OCI-LY7 (cell line): ENCODE measurements around the gene C16orf87. TPM values are rescaled to one million over a fixed set of nuclear protein-coding genes. Genes with fewer than 3 reads are reported as not detected.

Experiments used
- BruUV-seq: library from RNA; stranded (reverse); fragments of 400-500 nt; replicated peaks from 2 replicates; lab custom pipeline; 2021; lab: Mats Ljungman, UMichigan
- CTCF ChIA-PET: fragments of 300-600 bp; sonication (Branson Sonifier 250); formaldehyde crosslinking; loops from one replicate; lab custom pipeline; 2022; ENCODE audit warnings: antibody characterized with exemption; ENCODE audit not compliant: unreplicated experiment; lab: Charles Lee
- POLR2A ChIA-PET: fragments of 300-600 bp; sonication (Branson Sonifier 250); formaldehyde crosslinking; loops from one replicate; lab custom pipeline; 2022; ENCODE audit warnings: antibody characterized with exemption; lab: Charles Lee
- DNase-seq: peaks from one replicate; pipeline ENCODE4 v3.0.0-alpha.2; 2015; ENCODE audit warnings: low spot score
- H2AFZ ChIP-seq: fragments of 200-600 bp; sonication (generic), shearing (Covaris generic); 2 replicates; pipeline ENCODE4 v1.6.1; 2014; ENCODE audit warnings: mild to moderate bottlenecking, antibody characterized with exemption, low read length, moderate library complexity
- H3K27ac ChIP-seq: fragments of 200-600 bp; sonication (generic); 2 replicates; pipeline ENCODE4 v1.5.1; 2014; ENCODE audit warnings: mixed run types, low read depth, mild to moderate bottlenecking, moderate library complexity, low read length, inconsistent platforms; ENCODE audit not compliant: poor library complexity, severe bottlenecking
- H3K36me3 ChIP-seq: fragments of 200-600 bp; sonication (generic); 2 replicates; pipeline ENCODE4 v1.6.1; 2014; ENCODE audit warnings: mild to moderate bottlenecking, antibody characterized with exemption, low read length, moderate library complexity, mixed read lengths; ENCODE audit not compliant: insufficient read depth
- H3K4me1 ChIP-seq: fragments of 200-600 bp; sonication (generic); 2 replicates; pipeline ENCODE4 v1.5.1; 2014; ENCODE audit warnings: mild to moderate bottlenecking, low read length; ENCODE audit not compliant: insufficient read depth, poor library complexity, severe bottlenecking
- H3K4me2 ChIP-seq: fragments of 200-600 bp; sonication (generic); 2 replicates; pipeline ENCODE4 v1.6.1; 2014; ENCODE audit warnings: mild to moderate bottlenecking, low read length
- H3K4me3 ChIP-seq: fragments of 200-600 bp; sonication (generic); 2 replicates; pipeline ENCODE4 v1.5.1; 2014; ENCODE audit warnings: mild to moderate bottlenecking, low read depth, low read length; ENCODE audit not compliant: poor library complexity, severe bottlenecking
- H3K79me2 ChIP-seq: fragments of 200-600 bp; sonication (generic); 2 replicates; pipeline ENCODE4 v1.6.1; 2016; ENCODE audit warnings: low read depth, mild to moderate bottlenecking, low read length, moderate library complexity, mixed read lengths; ENCODE audit not compliant: insufficient read depth
- H3K9me2 ChIP-seq: fragments of 200-600 bp; sonication (generic); 2 replicates; pipeline ENCODE4 v1.6.1; 2016; ENCODE audit warnings: mild to moderate bottlenecking, low read length, mixed read lengths; ENCODE audit not compliant: insufficient read depth
- H3K9me3 ChIP-seq: fragments of 200-600 bp; sonication (generic); 2 replicates; pipeline ENCODE4 v1.6.1; 2014; ENCODE audit warnings: mild to moderate bottlenecking, mixed run types, low read length, mixed read lengths
- H4K20me1 ChIP-seq: fragments of 200-600 bp; sonication (generic); 2 replicates; pipeline ENCODE4 v1.6.1; 2014; ENCODE audit warnings: mild to moderate bottlenecking, antibody characterized with exemption, low read length, moderate library complexity, mixed read lengths; ENCODE audit not compliant: insufficient read depth
- CTCF ChIP-seq: fragments of 200-600 bp; sonication (generic); conservative IDR thresholded peaks from 2 replicates; pipeline ENCODE4 v1.5.1; 2014; ENCODE audit warnings: mild to moderate bottlenecking, antibody characterized with exemption, low read length, moderate library complexity, mixed read lengths
- EZH2phosphoT487 ChIP-seq: fragments of 200-600 bp; sonication (generic); IDR thresholded peaks from 2 replicates; pipeline ENCODE4 v1.6.1; 2018; ENCODE audit warnings: low read depth, borderline replicate concordance, mild to moderate bottlenecking, mixed run types, antibody characterized with exemption, low read length, moderate library complexity, mixed read lengths
- intact Hi-C: fragments of 100-400 bp; cut with micrococcal nuclease; formaldehyde crosslinking; loops from one replicate; pipeline ENCODE4 v1.10.0; 2022; ENCODE audit not compliant: unreplicated experiment
- total RNA-seq, 2 experiments: library from RNA; depleted of rRNA in 1 of 2; stranded (reverse); fragments of >200 nt in 1 of 2; shearing (Covaris generic) in 1 of 2; gene quantifications; 2 replicates each; pipeline ENCODE4 v1.2.3, GENCODE V29; 2014 to 2022

The C16orf87 gene
- total RNA-seq, 2 experiments from 2014 or later = 9.1 to 21.1 TPM

GRCh38 chr16:46808997-46809396 lies 22.0 kb downstream of the C16orf87 start:
- TF ChIP-seq EZH2phosphoT487 = no peak
- no peak for TF ChIP-seq CTCF
- Histone ChIP-seq H4K20me1 (peaks cover 5% of the 10 kb centered on the region), H3K4me3 (peak overlapping the region; percentile 55), H2AFZ (no peak overlapping the region), H3K27ac (peak overlapping the region; percentile 42), H3K4me2 (peak overlapping the region; percentile 76), H3K4me1 (peaks cover 47% of the 10 kb centered on the region), H3K36me3 (peaks cover 49% of the 10 kb centered on the region), H3K9me2 (no peaks in the 10 kb centered on the region), H3K9me3 (peaks cover 6% of the 10 kb centered on the region; the same call in 1 of the 2 replicates), H3K79me2 (peaks cover 68% of the 10 kb centered on the region)
- CTCF ChIA-PET = no interaction called here
- intact Hi-C loops = no loop called here
- BruUV-seq = no TSS peak
- DNase-seq = peak; percentile 77
- POLR2A ChIA-PET = interaction anchor here (0.6 to 2.2 kb wide), 9 partner anchors 11 to 164 kb away, joined by 3 to 10 read pairs (median 7); partner anchors contain the start of gene DNAJA2

GRCh38 chr16:46807336-46807735 lies 23.6 kb downstream of the C16orf87 start:
- CTCF ChIA-PET = interaction anchor here (1.4 kb wide), 1 partner anchor 17 kb away, joined by 5 read pairs; no protein-coding TSS in a partner anchor
- H4K20me1 ChIP-seq = peaks cover 5% of the 10 kb centered on the region
- intact Hi-C loops = no loop called here
- no peak overlapping the region for H3K4me3 ChIP-seq
- no peak for DNase-seq
- BruUV-seq = no TSS peak
- peaks cover 51% of the 10 kb centered on the region for H3K79me2 ChIP-seq
- H2AFZ ChIP-seq = no peak overlapping the region
- H3K9me3 ChIP-seq = no peaks in the 10 kb centered on the region
- no peak overlapping the region for H3K27ac ChIP-seq
- H3K36me3 ChIP-seq = peaks cover 53% of the 10 kb centered on the region
- POLR2A ChIA-PET = interaction anchor here (0.7 to 2.2 kb wide), 7 partner anchors 10 to 76 kb away, joined by 3 to 10 read pairs (median 5); partner anchors contain the start of gene GPT2
- no peak overlapping the region for H3K4me2 ChIP-seq
- H3K9me2 ChIP-seq = no peaks in the 10 kb centered on the region
- H3K4me1 ChIP-seq = peaks cover 42% of the 10 kb centered on the region
- TF ChIP-seq CTCF (no peak), EZH2phosphoT487 (no peak)

GRCh38 chr16:46803373-46803772 lies 27.6 kb downstream of the C16orf87 start:
- no TSS peak for BruUV-seq
- Histone ChIP-seq H4K20me1 (peaks cover 5% of the 10 kb centered on the region), H3K4me3 (no peak overlapping the region), H2AFZ (no peak overlapping the region), H3K36me3 (peaks cover 57% of the 10 kb centered on the region), H3K4me1 (peaks cover 17% of the 10 kb centered on the region), H3K79me2 (peaks cover 17% of the 10 kb centered on the region), H3K27ac (no peak overlapping the region), H3K9me3 (no peaks in the 10 kb centered on the region), H3K9me2 (no peaks in the 10 kb centered on the region), H3K4me2 (no peak overlapping the region)
- intact Hi-C loops = loop anchor here (5.0 kb wide), 1 partner anchor 131 kb away; no protein-coding TSS in a partner anchor
- no peak for DNase-seq
- TF ChIP-seq EZH2phosphoT487 = no peak
- TF ChIP-seq CTCF = no peak
- POLR2A ChIA-PET = interaction anchor here (0.9 kb wide), 1 partner anchor 12 kb away, joined by 3 read pairs; no protein-coding TSS in a partner anchor
- CTCF ChIA-PET = no interaction called here
